Measurements from ENCODE around the gene CRAMP1. TPM values are rescaled to one million over a fixed set of nuclear protein-coding genes. Genes with fewer than 3 reads are reported as not detected.
"Not testable (repeated sequence)": the region's sequence is repeated elsewhere in the genome, so short reads cannot be mapped to it uniquely, and the experiment has no call there.

The CRAMP1 gene, protein sequence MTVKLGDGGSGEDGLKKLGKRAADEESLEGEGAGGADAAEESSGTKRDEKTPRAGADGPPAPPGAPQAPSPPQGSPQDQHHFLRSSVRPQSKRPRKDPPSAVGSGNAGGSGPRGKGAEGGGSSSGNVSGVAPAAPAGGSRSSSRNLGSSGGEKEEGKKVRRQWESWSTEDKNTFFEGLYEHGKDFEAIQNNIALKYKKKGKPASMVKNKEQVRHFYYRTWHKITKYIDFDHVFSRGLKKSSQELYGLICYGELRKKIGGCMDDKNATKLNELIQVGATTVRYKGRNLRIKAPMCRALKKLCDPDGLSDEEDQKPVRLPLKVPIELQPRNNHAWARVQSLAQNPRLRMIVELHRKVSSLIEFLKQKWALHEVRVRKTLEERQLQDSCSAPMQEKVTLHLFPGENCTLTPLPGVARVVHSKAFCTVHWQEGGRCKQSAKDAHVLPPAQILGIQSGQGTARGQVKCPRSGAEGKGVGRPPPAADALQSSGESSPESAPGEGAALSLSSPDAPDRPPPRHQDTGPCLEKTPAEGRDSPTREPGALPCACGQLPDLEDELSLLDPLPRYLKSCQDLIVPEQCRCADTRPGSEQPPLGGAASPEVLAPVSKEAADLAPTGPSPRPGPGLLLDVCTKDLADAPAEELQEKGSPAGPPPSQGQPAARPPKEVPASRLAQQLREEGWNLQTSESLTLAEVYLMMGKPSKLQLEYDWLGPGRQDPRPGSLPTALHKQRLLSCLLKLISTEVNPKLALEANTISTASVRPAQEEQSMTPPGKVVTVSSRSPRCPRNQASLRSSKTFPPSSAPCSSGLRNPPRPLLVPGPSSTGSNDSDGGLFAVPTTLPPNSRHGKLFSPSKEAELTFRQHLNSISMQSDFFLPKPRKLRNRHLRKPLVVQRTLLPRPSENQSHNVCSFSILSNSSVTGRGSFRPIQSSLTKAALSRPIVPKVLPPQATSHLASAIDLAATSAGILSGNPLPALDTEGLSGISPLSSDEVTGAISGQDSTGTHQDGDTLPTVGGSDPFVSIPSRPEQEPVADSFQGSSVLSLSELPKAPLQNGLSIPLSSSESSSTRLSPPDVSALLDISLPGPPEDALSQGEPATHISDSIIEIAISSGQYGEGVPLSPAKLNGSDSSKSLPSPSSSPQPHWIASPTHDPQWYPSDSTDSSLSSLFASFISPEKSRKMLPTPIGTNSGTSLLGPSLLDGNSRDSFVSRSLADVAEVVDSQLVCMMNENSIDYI (N-terminal part only)
- 26.4 and 29.4 TPM in 2 replicates for total RNA-seq

DNA sequence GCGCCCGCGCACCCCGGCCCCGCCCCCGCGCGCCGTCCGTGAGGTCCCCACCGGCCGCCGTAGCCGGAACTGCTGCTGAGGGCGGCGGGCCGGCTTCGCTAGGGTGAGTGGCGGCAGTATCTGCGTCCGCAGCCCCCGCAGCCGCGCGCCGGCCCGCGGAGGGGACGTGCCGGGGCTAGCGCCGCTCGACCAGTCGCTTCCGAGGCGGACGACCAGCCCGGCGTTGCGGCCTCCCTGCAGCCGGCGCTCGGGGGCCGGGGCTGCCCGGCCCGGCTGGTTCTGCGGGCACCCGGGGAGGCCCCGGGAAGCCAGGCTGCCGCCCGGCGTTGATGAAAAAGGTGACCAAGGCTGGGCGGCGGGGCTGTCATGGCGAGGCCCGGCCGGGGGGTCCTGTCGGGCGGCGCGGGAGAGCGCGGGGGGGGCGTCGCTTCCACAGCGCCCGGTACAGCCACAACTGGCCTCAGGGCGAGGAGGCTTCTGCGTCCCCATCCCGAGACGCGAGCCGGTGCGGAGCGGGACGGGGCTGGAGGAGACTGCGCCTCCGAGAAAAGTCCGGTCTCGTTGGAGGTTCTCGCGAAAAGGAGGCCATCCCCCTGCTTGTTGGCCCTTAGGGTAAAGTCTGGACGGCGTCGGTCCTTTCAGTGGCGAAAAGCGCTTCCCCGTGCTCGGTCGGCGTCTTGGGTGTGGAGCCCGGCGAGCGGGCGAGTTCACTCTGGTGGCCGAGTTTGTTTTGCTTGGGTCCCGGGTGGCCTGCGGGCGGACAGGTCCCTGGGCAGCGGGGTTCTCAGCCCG is at the start of gene CRAMP1:
Gene CRAMP1 (plus strand): TSS at position 41 of the 792 bp plus-strand sequence. CDS start 2,280 bp downstream, outside the sequence.
- intact Hi-C loops (cut with micrococcal nuclease): loop anchor here (1.0 to 5.0 kb wide), 7 partner anchors 66 to 1025 kb away; partner anchors contain the start of genes CLCN7, JPT2, MAPK8IP3 and NUBP2

DNA sequence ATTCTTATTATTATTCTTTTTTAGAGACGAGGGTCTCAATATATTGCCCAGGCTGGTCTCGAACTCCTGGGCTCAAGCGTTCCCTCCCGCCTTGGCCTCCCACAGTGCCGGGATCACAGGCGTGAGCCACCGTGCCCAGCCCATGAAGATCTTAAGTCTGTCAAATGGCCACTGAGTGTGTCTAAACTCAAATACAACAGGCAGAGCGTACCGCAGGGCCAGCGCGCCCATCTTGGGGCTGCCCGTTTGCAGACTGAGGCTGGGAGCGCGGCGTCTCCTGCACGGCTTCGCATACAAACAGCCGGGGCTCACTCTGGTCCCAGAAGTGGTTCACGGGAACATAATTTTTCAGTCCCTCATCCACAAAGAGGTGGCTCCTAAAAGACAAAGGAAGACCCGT is 48.4 kb upstream of the CRAMP1 start:
- intact Hi-C loops (cut with micrococcal nuclease): no loop called here

DNA sequence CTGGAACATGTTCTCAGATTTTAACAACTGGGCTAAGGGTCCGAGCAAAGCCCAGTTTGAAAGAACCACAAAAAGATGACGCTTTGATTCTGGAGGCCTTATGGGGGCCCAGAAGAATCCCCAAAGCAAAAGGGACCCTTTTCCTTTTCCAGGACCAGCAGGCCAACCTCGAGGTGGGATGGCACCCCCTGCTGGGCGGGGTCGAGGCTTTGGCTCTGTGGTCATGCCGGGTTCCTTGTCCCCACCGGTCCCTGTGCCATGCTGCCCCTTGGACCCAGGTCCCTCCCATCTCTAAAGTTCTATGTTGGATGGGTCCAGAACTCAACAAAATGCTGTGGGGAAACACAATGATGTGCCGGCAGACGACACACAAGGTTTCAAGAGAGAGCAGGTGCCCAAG is 47.8 kb upstream of the CRAMP1 start:
- intact Hi-C loops (cut with micrococcal nuclease): no loop called here

DNA sequence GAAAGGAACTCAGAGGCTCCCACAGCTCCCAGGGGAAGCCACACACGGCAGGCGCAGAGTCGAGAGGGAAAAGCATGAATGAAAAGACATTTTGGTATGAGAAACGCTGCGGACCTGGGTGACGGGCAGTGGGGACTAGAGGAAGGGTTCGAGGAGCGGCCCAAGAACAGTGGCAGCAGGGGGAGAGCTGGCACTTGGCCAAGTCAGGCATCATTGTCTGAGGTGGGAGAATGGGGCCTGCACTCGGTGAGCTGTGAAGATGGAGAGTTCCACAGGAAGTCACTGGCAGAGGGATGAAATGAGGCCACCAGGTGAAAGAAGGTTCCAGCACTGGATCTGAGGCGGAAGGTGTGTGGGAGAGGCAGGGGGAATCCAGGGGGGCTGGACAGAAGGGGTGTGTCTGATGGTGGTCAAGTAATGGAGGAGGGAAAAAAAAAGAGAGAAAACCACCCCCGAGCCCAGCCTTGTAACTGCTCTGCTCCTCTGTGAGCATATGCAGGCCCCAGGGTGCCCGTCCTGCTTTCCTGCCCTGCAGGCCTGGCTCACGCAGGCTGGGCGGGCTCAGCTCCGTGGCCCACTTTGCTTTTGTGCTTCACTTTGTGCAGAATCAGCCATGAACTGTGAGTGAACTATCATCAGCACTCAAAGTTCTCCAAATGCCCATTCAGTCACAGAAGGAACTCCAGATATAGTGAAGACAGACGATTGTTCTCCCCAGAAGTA is 46.9 kb upstream of the CRAMP1 start:
- intact Hi-C loops (cut with micrococcal nuclease): no loop called here

DNA sequence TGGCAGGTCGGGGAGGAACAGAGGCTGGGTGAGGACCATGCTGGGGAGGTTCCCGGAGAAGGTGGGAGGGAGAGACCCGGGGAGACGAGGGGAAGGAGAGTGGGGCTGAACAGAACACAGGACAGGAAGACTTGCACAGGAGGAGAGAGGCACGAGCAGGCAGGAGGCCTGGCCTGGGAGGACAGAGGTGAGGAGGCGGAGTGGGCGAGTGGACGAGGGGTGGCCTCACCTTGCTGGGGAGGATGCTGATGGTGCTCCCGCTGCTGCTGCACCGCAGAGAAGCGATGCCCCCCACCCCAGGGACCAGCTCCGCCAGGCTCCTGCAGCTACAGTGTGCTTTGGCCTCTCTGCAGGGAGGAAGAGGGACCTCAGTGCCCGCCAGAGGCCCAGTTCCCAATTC is 44.2 kb upstream of the CRAMP1 start:
- intact Hi-C loops (cut with micrococcal nuclease): no loop called here

DNA sequence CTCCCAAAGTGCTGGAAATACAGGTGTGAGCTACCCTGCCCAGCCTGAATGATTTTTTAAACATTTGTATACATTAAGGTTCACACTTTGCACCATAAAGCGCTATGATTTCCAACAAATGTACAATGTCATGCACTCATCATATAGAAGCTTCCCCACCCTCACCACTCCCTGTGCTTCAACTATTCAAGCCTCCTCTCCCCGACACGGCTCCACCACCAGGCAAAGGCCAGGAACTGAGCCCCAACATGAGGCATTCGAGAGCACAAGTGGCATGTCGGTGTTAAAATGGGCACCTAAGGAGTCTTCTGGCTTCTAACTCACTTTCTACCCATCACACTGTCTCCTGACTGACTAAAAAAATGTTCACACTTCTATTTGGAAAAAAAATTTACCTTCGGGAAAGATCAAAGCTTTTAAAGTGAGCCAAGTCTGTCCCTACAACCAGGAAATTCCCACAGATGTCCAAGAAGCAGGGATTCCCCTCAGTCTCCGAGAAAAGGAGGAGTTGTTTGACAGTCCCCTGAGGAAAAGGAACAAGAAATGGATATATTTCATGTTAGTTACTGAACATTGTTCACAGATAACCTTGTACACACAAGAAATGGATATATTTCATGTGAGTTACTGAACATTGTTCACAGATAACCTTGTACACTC is 41.0 kb upstream of the CRAMP1 start:
- intact Hi-C loops (cut with micrococcal nuclease): no loop called here

DNA sequence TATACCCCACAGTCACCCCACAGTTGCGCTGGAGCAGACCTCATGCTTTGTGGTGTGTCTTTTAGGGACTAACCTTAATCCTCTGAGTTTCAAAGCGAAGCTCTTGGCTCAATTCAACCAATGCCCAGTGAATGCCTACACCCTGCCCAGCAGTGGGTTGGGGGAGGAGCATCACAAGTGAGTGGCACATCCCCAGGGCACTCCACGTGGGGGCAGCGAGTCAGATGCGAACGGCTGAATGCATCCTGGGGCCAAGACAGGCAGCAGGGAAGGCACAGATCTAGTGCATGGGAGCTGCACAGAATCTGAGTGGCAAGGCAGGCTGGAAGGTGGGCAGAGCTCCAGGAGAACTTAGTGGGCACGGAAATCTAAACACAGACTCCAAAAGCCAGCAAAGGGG is 39.5 kb upstream of the CRAMP1 start:
- intact Hi-C loops (cut with micrococcal nuclease): no loop called here

DNA sequence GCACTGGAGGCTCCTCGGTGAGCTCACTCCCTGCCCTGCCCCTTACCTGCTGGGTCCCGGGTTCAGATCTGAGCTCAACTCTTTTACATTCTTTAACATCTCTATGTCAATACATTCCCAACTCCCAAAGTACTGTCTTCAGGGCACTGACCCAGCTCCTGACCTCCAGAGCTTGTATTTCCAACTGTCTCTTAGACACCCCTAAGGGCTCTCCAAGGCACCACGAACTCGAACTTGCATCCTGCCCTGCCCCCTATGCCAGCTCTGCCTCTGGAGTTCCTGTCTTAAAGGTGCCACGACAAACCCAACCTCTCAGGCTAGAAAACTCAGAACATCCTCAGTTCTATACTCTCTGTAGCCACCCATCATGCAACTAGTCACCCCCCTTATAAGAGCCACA is 38.9 kb upstream of the CRAMP1 start:
- intact Hi-C loops (cut with micrococcal nuclease): no loop called here

DNA sequence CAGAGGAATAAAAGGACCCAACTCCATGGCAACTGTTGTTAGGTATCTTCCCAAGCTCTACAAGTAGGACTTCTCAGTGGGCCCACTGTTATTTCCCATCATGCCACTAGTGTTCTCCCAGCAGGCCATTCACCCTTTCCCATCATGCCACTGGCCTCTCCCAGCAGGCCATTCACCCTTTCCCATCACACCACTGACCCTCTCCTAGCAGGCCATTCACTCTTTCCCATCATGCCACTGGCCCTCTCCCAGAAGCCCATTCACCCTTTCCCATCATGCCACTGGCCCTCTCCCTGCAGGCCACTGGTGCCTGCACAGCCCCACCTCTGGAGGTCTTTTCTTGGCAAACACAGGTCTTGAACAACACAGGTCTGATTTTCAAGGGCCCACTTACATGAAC is 36.6 kb upstream of the CRAMP1 start:
- intact Hi-C loops (cut with micrococcal nuclease): no loop called here

DNA sequence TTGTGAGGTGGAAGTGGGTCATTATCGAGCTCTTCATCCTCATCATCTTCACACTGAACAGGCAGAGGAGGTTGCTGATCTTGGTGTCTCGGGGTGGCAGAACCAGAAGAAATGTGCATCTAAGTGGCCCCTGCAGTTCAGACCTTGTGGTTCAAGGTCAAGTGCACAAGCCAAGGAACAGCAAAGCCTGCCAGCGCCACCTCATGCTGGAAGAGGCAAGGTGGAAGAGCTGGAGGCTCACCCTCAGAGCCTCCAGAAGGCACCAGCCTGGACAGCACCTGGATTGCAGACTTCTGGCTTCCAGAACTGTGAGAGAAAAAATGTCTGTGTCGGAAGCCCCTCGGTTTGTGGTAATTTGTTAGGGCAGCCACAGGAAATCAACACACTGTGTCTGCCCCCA is 32.9 kb upstream of the CRAMP1 start:
- intact Hi-C loops (cut with micrococcal nuclease): no loop called here

DNA sequence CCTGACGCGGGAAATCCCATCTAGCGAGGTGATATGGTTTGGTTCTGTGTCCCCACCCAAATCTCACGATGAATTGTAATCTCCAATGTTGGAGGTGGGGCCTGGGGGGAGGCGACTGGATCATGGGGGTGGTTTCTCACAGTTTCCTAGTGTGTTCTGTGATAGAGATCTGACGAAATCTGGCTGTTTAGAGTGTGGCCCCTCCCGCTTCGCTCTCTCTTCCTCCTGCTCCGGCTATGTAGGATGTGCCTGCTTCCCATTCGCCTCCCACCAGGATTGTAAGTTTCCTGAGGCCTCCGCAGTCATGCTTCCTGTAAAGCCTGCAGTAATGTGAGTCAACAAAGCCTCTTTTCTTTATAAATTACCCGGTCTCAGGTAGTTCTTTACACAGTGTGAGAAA is 31.9 kb upstream of the CRAMP1 start:
- intact Hi-C loops (cut with micrococcal nuclease): no loop called here

DNA sequence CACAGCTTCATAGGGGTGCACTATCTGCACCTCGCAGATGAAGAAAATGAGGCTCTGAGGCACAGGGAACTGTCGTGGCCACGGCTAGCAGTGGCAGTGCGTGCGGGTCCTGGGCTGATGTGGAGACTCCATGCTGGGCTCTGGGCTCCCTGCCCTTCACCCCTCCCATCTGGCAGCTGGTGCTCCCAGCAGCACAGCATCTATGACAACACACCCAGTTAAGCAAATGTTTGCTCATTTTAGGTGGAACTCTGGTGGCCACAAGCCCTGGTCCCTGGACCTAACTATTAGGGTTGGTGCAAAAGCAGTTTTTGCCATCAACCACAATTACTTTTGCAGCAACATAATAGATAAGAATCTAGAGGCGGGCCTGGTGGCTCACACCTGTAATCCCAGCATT is 31.2 kb upstream of the CRAMP1 start:
- intact Hi-C loops (cut with micrococcal nuclease): no loop called here

DNA sequence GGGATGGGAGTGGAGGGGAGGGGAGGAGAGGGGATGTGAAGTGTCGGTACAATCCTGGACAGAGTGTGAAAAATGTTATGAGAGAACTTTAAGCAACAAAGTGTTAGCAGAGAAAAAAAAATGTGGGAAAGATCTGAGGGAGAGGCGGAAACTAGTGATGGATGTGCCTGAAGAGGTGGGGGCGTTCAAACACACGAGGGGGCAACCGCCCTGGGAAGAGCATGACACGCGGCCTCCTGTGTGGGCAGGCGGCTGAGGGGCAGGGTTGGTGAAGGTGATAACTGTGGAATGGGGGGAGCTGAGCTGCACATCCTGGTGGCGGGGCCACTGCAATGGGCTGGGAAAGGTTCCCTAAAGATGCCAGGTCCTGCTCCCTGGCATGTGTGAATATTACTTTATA is 30.4 kb upstream of the CRAMP1 start:
- intact Hi-C loops (cut with micrococcal nuclease): no loop called here

DNA sequence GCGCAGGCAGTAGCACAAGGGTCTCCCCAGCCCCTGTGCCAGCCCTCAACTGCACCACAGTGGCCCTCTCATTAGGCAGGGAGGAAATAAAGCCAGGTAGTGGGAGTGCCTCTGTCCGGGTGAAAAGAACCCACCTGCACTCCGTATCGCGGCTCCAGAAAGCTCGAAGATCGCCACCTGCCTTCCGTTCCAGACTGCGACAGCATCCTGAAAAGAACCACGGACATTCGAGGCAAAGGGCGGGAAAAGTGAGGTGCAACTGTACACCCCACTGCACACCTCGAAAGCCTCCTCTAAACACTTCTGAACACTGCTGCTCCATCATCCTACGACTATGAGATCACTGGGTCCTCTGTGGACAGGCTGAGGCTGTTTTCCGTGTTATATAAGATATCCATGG is 29.0 kb upstream of the CRAMP1 start:
- intact Hi-C loops (cut with micrococcal nuclease): no loop called here

DNA sequence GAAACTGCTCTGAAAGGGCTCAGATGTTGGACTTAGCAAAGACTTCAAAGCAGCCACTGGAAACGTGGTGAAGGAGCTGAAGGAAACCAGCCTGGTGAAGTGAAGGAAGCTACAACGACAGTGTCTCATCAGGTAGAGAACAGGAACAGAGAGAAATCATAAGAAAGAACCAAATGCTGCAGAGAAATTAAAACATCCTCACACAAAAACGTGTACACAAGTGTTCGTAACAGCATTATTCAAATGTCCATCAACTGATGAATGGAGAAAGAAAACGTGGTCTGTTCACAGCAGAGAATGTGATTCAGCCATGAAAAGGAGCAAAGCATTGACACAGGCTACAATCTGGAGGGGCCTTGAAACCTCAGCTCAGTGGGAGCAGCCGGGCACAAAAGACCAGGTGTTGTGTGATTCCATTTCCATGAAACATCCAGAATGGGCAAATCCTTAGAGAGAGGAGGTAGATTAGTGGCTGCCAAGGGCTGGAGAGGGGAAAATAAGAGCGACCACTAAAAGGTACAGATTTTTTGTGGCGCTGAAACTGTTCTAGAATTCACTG is 27.2 kb upstream of the CRAMP1 start:
- intact Hi-C loops (cut with micrococcal nuclease): no loop called here

DNA sequence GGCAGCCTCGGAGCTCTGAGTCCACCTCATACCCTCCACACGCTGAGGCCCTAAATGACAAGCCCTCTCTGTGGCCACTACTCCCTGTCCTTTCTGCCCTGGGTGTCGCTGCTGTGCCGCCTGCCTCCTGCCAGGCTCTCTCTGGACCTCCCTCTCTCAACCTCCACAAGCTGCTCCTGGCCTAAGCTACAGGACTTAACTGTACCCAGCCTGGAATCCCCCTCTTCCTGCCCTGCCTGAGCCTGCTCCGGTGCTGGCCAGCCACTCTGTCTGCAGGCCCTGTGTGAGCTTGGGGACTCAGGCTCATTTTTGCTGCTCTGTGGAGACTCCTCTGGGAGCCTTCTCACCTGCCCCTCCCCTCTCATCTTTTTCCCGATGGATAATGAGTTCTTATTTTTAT is 21.8 kb upstream of the CRAMP1 start:
- intact Hi-C loops (cut with micrococcal nuclease): no loop called here

DNA sequence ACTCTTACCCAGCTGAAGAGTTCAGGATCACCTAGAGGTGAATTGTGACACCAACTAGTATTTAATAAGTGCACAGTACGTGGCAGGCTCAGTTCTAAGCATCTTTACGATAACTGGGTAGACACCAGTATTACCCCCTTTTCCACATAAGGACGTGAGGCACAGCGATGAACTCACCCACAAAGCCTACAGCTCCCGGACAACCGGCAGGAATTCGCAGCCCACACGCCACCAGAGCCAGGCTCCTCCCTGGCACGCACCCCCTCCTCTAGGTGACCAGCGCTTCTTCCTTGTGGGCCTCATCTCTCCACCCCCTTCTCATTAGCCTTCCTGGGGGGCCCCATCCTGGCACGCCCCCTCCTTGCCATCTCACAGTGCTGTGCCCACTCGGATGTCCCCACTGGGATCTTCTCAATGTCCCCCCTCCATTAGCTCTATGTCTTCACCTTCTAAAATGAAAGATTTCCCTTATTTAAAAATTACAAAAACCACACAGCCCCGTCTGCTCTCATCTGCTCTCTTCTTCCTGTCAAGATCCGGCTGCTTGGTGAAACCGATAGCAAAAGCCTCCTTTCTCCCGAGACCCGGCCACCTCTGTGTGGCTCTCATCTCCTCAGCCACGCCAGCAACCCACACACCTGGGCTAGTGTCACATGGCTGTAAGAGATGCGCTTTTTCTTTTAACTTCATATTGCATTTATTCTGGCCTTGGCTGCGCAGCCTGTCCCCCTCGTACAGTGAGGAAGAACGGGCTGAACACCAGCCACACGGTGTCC is 21.0 kb upstream of the CRAMP1 start:
- intact Hi-C loops (cut with micrococcal nuclease): no loop called here

DNA sequence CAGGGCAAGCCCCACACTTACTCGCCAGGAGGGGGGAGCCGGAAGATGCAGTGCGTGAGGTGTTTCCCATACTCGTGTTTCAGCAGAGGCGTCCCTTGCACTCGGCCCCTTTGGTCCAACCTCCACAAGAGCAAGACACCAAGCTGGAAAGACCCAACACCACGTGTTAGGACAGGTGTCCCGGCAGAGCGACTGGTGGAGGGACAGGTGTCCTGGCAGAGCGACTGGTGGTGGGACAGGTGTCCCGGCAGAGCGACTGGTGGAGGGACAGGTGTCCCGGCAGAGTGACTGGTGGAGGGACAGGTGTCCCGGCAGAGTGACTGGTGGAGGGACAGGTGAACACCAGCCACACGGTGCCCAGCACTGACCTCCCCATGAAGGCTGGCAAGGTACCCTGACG is 19.7 kb upstream of the CRAMP1 start:
- intact Hi-C loops (cut with micrococcal nuclease): no loop called here

DNA sequence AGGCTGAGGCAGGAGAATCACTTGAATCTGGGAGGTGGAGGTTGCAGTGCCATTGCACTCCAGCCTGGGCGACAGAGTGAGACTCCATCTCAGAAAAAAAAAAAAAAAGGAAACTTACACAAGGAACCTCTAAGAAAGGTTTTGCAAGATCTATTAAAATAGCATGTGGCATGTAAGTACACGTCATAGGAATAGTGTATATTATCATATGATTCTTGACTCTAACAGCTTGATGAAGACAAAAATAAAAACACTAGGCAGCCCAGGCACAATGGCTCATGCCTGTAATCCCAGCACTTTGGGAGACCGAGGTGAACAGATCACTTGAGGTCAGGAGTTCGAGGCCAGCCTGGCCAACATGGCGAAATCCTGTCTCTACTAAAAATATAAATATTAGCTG is 16.6 kb upstream of the CRAMP1 start:
- intact Hi-C loops (cut with micrococcal nuclease): not testable (repeated sequence)

Measured in T-helper 2 cell treated with Interferon-gamma antibody and Interleukin-4, amounts not matched to agents 100 ng/mL and 5 ng/mL, for 36 hours (primary cell).